Epithelial cell of esophagus (primary cell): ENCODE data around the gene SLC24A4.

Source experiments
- DNase-seq: peaks from one replicate; pipeline ENCODE4 v3.0.0; 2010; ENCODE audit warnings: low read depth
- H3K4me3 ChIP-seq: 2 replicates; pipeline ENCODE4 v1.5.1; 2011; ENCODE audit warnings: mild to moderate bottlenecking, low read length, control low read depth
- TF ChIP-seq, protein P1 (sequence below): IDR thresholded peaks from 2 replicates; pipeline ENCODE4 v1.5.1; 2011; ENCODE audit warnings: low read depth, mild to moderate bottlenecking, low read length, control low read depth, inconsistent platforms; ENCODE audit not compliant: insufficient read depth; ENCODE audit errors: missing control alignments

The SLC24A4 gene

DNA sequence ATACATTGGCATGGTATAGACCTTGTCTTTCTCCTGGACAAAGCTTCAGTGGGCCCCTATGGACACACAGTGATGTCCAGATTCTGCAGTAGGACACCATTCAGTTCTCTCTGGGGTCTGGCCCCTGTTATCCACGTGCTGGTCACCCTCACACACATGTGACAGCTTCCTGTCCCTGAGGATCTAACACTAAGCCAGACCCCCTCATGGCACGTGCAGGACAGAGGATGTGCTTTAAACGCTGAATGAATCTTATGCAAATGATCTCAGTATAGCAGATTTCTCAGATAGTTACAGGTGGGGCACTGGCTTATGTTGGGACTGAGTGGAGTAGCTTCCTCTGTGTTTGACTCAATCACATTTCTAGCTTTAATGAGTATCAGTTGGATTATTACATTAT is 33.7 kb downstream of the SLC24A4 start:
- H3K4me3 ChIP-seq: no peak overlapping the region
- no peak for DNase-seq
- TF ChIP-seq, protein P1, sequence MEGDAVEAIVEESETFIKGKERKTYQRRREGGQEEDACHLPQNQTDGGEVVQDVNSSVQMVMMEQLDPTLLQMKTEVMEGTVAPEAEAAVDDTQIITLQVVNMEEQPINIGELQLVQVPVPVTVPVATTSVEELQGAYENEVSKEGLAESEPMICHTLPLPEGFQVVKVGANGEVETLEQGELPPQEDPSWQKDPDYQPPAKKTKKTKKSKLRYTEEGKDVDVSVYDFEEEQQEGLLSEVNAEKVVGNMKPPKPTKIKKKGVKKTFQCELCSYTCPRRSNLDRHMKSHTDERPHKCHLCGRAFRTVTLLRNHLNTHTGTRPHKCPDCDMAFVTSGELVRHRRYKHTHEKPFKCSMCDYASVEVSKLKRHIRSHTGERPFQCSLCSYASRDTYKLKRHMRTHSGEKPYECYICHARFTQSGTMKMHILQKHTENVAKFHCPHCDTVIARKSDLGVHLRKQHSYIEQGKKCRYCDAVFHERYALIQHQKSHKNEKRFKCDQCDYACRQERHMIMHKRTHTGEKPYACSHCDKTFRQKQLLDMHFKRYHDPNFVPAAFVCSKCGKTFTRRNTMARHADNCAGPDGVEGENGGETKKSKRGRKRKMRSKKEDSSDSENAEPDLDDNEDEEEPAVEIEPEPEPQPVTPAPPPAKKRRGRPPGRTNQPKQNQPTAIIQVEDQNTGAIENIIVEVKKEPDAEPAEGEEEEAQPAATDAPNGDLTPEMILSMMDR: no peak

DNA sequence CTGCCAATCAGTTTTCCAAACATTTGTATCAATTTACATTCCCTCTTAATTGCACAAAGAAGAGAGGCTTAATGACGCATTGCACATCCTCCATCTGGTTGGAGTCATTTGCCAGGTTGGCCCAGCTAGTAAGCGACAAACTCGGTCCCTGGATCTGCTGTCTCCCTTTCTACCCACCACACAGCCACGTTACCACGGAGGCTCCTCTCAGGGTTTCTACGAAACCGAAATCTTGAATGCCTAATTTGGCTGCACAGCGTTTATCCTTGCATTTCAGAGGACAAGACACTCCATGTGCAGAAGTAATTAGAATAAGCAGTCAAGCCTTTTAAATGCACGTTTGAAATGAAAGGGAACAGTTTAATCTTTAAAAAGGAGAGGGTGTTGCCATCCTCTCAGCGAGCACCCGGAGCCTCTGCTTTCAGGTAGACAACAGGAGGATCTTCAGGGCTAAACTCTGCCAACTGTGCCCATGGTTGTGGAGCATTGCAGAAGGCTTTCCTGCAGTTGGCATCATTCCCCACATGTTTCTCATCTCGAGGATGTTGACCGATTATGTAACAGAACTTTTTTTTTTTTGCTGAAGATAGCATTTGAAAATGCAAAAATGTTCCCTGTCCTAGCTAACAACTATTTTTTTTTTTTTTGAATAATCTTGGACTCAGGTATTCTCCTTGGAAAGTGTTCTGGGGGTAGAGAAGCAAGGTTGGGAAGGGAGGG is 37.8 kb downstream of the SLC24A4 start:
- TF ChIP-seq, protein P1: no peak
- DNase-seq: no peak

GRCh38 chr14:92362781-92363235 is 39.8 kb downstream of the SLC24A4 start:
- TF ChIP-seq, protein P1: no peak
- no peak for DNase-seq

More for the DNA sequence above, 37.8 kb downstream of the SLC24A4 start:
- no peak overlapping the region for H3K4me3 ChIP-seq

GRCh38 chr14:92366237-92366636 is 43.3 kb downstream of the SLC24A4 start:
- TF ChIP-seq, protein P1: no peak
- no peak for DNase-seq
- H3K4me3 ChIP-seq: no peak overlapping the region

More at GRCh38 chr14:92362781-92363235, 39.8 kb downstream of the SLC24A4 start:
- H3K4me3 ChIP-seq: no peak overlapping the region

GRCh38 chr14:92368001-92368400 is 45.0 kb downstream of the SLC24A4 start:
- peak; percentile 6 for DNase-seq
- no peak overlapping the region for H3K4me3 ChIP-seq
- TF ChIP-seq, protein P1: no peak

GRCh38 chr14:92369097-92369496 is 46.1 kb downstream of the SLC24A4 start:
- H3K4me3 ChIP-seq: no peak overlapping the region
- DNase-seq: no peak
- TF ChIP-seq, protein P1: no peak

DNA sequence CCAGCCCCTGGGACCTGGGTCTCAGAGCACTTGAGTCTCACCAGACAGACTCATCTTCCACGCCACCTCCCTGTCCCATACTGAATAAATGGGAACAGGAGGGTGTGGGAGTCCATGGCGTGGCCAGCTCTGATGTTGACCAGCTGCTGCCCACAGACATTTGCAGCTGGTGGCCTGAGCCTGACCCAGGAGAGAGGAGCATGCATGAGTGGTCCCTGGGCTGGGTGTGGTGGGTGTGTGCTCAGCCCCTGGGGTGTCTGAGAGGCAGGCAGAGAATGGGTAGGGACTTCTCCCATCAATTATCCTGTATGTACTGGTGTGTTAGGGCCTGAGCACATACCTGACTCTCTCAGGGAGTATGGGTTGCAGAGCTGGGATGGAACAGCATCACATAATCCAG is 49.3 kb downstream of the SLC24A4 start:
- H3K4me3 ChIP-seq: no peak overlapping the region
- TF ChIP-seq, protein P1: no peak
- DNase-seq: no peak
